Right hindlimb (tissue), 1 donor: ENCODE measurements around the gene BMF.
"Not testable (repeated sequence)": the region's sequence is repeated elsewhere in the genome, so short reads cannot be mapped to it uniquely, and the experiment has no call there.

Experiments used
- DNase-seq: peaks from one replicate; pipeline ENCODE4 v3.0.0-alpha.2; 2018

The BMF gene

DNA sequence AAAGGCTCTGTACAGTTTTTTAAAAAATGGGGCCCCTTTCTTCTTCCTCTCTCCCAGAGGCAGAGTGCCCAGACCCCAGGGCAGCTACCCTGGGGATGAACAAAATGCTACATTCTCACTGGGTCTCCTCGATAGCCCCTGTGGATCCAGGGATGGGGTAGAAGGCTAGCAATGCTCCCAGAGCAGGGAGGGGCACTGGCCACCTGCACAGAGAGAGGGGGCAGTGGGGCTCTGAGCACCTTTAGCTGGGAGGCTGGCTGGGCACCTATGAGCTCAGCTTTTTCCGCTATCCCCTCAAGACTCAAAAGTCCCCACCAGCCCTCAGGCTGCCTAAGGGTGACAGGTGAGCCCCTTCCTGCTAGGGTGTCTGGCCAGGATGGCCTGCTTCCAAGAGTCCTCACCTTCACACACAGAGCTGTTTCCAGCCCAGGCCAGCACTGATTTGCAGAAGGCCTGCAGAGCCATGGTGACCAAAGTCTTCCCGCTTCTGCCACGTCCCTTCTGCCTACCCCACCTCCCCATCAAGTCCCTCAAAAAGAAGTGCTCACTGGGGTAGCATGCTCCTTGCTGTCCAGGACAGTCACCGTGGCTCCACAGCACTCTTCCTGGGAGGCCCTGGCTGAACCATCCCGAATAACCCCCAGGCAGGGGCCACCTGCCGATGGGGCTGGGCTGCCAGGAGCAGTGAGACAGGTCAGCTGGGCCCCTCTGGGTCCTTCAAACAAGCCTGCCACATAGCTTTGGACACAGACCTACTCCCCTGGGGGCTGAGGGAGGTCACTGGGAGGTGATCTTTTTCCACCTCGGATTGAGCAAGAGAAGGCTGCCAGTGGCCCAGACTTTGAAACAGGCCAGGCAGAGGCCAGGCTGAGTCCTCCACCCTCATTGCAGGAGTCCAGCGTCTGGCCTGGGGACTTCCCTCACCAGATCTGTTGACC, 20.4 kb downstream of the BMF start:
- DNase-seq, result no peak

DNA sequence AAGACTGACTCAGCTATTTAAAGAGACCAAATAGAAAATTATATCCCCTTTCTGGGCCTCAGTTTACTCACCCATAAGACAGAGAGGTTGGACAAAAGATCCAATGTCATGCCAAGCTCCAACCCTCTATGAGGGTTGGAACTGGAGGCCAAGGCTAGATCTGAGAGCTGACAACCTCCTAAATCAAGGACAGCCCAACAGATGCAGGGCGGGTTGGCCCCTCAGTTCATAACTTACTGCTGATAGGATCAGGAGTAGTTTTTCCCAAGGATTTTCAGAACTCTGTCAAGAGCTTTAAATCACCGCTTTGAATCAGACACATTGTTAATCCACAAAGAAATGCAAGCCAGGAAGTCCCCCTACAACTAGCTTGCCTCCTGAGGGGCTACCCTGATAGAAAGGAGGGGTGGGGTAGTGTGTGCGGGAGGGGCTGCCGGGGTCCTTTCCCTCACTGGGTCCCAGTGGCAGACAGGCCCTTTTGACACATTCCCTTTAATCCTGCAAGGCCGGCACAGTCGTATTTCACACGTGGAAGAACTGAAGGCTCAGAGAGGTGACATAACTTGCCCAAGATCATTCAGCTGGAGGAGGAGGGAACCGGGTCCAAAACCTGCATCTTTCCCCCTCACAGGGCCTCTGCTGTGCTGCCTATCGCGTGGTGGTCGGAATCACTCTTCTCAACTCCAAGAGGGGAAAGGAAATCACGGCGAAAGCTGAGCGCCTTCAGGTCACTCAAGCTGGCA, 21.4 kb downstream of the BMF start:
- no peak for DNase-seq

DNA sequence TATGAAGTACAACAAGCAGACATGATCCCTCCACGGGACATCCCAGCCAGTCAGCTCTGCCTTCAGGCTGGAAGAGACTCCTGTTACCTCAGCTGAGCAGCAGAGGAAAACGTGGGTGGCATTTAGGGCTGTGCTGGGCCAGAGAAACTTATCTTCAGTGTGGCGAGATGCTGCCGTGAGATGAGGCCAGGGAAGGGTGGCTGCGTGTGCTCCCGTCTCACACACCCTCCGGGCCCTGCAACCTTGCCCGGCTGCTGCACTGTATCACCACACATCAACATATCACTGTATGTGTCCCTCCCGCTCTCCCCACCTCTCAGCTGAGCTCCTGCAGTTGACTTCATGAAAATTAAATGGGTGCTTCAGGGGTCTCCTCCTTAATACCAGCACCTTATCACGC, 23.4 kb downstream of the BMF start:
- no peak for DNase-seq

DNA sequence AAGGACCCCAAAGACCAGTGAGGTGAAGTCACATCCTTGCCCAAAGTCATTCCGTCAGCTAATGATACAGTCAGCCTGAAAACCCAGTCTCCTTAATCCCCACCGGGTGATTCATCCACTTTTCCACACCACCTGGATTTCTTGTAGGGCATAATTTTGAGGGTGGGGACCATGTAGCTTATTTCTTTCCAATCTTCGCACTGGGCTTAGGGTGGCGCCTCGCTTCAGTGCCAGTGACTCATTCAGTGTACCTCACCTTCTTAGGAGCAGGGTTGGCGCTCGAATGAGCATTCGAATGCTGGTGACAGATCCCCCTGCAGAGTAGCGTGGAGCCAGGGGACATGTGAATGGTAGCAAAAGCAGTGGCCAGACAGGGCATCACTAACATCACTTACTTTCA, 24.0 kb downstream of the BMF start:
- DNase-seq, result no peak

DNA sequence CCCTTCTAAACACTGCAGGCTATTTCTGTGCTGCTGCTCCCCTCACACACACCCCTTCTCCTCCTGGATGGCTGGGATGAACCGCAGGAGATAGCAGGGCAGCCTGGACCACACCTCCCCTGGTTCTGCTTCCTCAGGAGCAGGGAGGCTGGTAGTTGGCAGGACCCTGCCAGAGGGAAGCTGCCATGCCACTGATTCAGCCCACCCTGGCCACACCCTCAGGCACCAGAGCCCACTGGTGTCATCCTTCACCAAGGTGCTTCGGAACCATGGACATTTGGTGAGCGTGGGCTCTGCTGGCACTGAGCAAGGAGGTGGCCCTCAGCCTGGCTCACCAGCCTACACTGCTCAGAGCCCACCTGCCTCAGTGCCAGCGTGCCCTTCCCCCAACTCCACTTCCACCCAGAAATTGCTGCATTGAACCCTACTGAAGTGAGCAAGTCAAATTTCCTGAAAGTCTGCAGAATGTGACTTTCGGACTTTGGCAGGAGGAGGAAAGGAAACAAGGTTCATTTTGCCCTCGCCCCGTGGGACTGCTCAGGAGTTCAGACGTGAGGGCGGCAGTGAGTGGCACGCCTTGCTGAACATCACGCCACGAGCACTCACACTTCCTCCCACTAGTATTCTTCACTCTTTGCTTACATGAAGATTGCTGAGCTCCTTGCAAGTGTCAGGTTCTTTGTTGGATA, 26.3 kb downstream of the BMF start:
- no peak for DNase-seq

DNA sequence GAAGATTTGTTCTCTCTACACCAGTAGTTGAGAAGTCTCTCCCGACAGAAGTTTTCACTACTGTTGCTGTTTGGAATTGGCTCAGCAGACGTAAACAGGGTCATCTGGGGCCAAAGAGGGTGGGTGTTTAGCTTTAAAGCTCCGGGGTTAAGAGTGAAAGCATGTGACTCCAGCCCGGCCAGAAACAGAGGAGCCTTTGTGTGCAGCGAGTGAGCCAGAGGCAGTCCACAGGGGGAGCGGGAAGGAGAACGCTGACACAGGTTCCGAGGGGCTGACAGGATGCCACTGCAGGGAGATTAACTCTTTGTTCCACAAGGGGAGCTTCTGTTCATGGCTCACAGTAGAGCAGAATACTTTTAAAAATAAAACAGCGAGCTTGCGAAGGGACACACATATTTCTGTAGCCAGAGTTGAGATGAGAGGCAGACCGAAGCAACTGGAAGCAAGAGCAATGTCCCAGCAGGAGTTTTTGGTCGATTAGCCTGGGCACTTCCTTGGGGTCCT, 26.9 kb downstream of the BMF start:
- peak; percentile 84 for DNase-seq

DNA sequence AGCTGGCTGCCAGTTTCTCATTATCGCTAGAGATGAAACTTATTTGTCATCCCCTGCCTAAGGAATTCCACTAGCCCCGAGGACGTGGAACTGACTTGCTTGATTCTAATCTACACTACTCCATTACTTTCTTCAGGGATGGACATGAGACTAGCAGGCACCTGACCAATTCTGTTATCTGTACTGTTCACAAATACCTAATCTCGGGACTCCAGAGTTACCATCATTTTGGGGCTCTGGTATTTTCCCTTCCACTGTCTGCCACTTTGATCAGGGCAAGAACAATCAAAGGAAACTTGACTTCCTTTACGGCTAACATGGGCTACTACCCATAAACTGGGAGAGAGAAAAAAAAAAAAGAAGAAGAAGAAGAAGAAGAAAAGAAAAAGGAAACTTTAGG, 27.8 kb downstream of the BMF start:
- DNase-seq, result no peak

DNA sequence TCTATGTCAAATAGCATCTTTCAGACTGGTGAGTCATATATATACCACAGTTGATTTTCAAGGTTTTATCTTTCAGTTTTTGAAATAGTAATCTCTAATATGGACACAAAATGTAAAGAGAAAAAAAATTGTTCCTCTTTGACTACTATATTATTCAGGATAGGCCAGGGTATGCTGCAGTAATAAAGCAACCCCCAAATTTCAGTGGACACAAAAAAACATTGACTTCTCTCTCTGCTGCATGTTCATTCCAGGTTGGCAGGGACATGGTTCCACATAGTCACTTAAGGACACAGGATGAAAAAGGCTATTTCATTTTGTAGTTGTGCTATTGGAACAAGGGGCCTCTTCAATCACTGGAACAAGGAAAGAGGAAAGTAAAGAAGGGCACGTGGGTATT, 28.6 kb downstream of the BMF start:
- DNase-seq, result no peak

DNA sequence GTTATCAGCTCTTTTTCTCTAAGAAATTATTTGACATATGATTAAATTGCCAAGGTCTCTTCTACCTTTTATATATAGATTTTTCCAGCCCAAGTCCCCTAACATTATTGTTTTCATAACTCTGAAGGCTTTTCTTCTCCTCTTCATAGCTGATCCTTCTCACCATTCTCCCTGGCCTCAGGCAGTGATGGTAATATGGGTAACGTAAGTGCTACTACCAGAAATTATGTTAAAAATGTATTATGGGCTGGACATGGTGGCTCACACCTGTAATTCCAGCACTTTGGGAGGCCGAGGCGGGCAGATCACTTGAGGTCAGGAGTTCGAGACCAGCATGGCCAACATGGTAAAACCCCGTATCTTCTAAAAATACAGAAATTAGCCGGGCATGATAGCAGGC, 29.2 kb downstream of the BMF start:
- DNase-seq, result no peak

DNA sequence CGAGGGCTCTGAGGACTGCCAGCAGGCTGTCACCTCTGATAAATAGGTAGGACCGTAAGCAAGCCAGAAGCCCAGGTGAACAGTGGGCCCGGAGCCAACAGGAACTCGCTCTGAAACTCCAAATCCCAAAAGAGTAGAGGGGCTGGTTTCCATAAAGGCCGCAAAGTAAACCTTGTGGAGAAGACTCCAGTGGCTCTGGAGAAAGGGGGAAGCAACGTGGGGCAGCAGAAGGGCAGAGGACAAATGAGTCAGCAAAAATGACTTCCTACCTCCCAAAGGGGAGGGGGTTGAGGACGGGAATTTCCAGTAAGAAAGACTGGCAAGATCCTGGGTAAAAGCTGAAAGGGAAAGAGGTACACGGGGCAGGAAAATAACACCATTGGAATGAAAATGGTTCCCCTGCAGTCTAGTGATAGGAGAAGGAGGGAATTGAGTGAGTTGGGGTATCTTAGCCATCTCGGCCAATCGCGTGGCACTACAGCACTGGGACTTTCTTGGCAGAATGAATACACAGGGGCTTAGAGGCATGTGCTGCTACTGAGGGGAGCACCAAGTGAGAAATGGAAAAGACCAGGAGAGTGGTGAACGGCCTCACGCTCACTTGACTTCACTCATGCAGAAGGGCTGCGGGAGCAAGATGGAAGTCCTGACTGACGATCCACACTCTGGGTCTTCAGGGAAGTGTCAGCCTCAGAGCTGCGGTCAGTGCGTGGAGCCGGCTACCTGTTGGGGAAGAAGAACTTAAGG, 33.2 kb downstream of the BMF start:
- DNase-seq, result no peak

DNA sequence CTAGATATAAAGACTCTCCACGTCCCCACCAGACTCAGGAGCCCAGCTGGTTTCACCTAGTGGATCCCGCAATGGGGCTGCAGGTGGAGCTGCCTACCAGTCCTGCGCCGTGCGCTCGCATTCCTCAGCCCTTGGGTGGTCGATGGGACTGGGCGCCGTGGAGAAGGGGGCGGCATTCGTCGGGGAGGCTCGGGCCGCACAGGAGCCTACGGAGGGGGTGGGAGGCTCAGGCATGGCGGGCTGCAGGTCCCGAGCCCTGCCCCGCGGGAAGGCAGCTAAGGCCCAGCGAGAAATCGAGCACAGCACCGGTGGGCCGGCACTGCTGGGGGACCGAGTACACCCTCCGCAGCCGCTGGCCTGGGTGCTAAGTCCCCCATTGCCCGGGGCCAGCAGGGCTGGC, 34.0 kb downstream of the BMF start:
- DNase-seq, result not testable (repeated sequence)

DNA sequence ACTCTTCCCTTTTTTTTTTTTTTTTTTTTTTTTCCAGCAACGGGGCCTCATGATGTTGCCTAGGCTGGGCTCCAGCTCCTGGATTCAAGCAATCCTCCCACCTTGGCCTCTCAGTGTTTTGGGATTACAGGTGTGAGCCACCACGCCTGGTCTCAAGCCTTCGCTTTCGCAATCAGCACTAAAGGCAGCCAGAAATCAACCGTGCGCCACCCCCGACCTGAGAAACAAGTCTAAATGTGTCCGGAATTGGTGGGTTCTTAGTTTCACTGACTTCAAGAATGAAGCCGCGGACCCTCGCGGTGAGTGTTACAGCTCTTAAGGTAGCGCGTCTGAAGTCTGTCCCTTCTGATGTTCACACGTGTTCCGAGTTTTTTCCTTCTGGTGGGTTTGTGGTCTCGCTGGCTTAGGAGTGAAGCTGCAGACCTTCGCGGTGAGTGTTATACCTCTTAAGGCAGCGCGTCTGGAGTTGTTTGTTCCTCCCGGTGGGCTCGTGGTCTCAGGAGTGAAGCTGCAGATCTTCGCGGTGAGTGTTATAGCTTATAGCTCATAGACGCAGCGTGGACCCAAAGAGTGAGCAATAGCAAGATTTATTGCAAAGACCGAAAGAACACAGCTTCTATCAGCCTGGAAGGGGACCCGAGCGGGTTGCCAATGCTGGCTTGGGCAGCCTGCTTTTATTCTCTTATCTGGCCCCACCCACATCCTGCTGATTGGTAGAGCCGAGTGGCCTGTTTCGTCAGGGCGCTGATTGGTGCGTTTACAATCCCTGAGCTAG, 34.8 kb downstream of the BMF start:
- not testable (repeated sequence) for DNase-seq

DNA sequence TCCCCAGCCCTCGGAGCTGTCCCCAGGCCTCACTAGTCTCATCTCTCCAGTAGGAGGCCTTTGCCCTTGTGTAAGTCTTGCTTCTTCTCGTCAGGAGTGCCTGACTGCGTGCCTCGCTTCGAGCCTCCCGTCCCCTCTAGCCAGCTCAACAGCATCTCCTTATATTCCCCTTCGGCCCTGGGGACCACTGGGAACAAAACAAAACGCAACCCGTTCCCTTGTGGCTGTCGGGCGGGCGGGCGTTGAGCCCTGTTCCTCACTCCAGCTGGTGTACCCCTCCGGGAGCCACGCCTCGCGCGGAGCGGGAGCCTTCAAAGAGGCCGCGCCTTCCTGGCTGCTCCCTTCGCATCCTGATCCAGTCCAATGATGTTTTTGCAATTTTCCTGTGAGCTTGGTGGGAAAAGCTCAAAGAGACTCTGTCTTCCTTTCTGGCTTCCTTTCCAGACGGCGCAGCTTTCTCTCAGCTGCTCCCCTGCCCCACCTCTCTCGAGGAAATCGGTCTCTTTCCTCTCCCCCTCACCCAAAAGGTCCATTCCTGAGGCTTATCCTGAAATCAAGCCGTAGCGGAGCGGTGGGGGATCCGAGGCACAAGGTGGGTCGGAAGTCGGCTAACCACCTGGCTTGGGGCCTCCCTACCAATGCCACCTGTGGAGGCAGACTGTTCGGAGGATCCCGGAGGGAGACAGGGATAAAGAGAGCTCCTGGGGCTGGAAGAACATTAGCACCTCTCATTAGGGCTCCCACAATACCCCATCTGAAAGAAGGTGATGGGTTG, 36.3 kb downstream of the BMF start:
- no peak for DNase-seq

DNA sequence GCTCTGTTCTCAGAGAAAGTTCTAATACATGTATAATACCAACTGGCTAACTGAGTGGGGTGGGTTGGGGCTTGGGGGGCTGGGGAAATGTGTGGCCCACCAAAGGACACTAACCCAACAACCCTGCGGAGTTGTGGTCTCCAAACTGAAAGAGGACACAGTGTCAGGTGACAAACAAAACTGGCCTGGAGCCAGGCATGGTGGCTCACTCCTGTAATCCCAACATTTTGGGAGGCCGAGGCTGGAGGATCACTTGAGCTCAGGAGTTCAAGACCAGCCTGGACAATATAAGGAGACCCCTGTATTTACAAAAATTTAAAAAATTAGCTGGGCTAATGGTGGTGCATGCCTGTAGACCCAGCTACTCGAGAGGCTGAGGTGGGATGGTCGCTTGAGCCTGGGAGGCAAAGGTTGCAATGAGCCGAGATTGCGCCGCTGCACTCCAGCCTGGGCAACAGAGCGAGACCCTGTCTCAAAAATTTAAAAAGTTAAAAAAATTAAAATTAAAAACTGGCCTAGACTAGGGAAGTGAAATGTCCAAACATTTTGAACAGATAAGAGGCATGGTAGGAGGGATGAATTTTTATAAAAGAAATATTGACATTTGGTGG, 38.0 kb downstream of the BMF start:
- DNase-seq, result no peak

DNA sequence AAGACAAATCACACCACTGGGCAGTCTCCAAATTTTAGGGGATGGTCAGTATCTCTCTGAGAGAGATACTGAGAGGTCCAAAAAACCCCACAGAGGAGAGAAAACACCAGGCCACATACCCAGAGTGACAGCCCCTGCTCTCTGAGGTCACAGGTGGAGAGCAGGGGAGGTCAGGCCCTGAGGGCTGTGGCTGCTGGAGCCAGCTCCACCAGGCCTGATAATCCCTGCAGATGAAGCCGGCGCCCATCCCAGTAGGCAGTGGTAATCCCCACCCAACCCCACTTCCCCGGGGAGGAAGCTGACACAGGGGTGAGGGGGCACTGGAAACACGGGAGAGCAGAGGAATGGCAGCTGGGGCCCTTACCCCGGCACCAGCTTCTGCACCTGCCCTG, 38.5 kb downstream of the BMF start:
- DNase-seq, result no peak

DNA sequence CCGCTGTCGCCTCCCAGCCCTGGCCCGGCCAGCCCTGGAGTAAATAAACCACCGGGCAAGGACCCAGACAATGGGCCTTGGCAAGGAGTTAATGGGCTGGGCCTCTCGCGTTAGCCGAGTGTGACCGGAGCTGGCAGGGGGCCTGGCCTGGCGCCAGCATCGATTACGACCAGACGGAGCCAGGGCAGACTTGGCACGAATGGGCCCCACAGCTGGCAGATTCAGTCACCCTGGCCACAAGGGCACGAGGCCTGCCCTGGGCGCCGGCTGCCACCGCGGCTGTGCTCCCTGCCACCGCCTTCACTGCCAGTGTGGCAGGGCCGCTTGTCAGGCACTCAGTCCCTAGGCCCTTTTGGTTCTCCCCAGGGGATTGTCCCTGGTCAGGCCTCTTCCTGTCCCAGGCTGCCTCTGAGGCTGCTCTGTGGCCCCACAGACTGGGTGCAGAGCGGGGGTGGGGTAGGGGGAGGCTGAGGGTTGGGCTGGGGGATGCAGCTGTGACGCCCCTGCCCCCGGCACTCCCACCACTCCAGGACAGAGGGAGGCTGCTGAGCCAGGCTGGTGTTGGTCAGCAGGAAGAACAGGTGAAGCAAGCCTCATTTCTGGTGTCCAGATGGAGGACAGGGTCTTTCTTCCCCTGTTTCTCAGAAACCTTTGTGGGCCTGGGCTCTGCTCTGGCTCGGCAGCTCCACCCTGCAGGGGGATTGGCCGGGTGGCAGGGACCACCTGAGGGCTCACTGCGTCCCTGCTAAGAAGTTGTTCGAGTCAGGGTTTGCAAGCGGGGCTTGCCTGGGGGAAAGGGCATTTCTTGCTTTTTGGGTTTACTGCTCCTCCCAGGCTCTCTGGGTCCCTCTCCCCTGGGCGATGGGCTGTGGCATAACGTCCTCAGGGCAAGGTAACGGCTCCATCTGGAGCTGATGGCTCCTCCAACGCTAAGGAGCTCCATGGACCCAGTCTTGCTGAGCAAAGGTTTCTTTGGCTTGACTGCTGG, 39.2 kb downstream of the BMF start:
- peak; percentile 90 for DNase-seq

DNA sequence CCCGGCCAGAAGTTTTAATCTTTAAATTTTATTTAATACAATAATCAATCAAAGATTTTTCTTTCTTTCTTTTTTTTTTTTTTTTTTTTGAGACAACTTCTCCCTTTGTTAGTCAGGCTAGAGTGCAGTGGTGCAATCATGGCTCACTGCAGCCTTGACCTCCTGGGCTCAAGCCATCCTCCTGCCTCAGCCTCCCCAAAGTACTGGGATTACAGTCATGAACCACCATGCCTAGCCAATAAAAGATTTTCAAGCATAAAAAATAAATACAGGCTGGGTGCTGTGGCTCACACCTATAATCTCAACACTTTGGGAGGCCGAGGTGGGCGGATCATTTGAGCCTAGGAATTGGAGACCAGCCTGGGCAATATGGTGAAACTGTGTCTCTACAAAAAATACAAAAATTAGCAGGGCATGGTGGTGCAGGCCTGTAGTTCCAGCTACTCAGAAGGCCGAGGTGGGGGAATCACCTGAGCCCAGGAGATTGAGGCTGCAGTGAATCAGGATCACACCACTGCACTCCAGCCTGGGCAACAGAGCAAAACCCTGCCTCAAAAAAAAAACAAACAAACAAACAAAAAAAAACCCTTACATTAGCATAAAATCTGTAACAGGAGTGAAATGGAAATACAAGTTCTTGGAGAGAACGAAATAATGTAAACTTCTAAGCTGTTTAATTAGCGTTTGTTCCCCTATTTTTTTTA, 40.6 kb downstream of the BMF start:
- no peak for DNase-seq

DNA sequence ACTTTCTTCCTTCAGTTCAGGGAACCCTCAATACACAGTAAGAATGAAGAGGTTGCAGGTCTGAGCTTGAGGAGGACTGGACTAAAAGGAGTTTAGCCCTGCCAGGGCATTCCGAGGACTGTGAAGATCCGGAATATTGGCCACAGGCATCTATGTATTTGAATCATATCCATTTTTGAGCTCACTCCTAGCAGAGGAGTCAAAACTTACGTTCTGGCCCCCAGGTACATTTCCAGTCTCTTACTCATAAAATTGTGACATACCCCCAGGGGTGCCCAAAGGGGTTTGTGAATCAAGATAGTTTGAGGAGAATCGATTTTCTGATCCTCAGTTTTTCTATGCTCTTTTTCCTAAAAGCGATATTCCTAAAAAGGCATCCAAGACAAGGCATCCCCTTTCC, 42.1 kb downstream of the BMF start:
- DNase-seq, result no peak

DNA sequence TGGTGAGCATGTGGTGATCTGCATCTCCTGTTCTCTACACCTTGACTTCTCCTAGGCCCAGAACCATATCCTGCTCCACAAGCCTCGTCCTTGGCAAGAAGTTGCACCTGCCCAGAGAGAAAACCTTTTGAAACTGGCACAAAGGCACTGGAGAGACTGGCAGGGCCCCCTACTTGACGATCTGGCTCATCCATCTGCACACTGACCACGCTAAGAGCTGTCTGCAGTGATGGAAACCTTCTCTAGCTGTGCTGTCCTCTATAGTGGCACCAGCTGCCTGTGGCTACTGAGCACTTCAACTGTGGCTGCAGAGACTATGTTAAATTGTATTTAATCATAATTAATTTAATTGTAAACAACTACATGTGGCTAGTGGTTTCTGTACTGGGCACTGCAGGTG, 43.5 kb downstream of the BMF start:
- no peak for DNase-seq
